Activated CD8-positive, alpha-beta T cell treated with anti-CD3 and anti-CD28 coated beads for 36 hours (primary cell): ENCODE data around the gene SNRPA1. TPM values are rescaled to one million over a fixed set of nuclear protein-coding genes. Genes with fewer than 3 reads are reported as not detected.

Experiments
- ATAC-seq: fragments of 200-7000 bp; cut with Tn5 transposase; one replicate; pipeline ENCODE4 v1.10.0; 2021; ENCODE audit warnings: mild to moderate bottlenecking, moderate library complexity
- CTCF ChIA-PET: fragments of 350-600 bp; sonication (Branson Sonifier 250); formaldehyde crosslinking; loops from one replicate; lab custom pipeline; 2021; ENCODE audit warnings: antibody characterized with exemption; lab: Charles Lee
- POLR2A ChIA-PET: fragments of 350-600 bp; sonication (Branson Sonifier 250); formaldehyde crosslinking; loops from one replicate; lab custom pipeline; 2021; ENCODE audit warnings: antibody characterized with exemption; lab: Charles Lee
- DNase-seq: peaks from one replicate; pipeline ENCODE4 v3.0.0-alpha.2; 2020
- H3K27ac Mint-ChIP-seq: one replicate; pipeline ENCODE4 v1.8.0; 2021; ENCODE audit warnings: mild to moderate bottlenecking, mixed read lengths
- H3K27me3 Mint-ChIP-seq: one replicate; pipeline ENCODE4 v1.8.0; 2021; ENCODE audit warnings: mixed read lengths
- H3K36me3 Mint-ChIP-seq: one replicate; pipeline ENCODE4 v1.8.0; 2021; ENCODE audit warnings: low read depth, mixed read lengths
- H3K4me1 Mint-ChIP-seq: one replicate; pipeline ENCODE4 v1.8.0; 2021; ENCODE audit warnings: low read depth, mixed read lengths
- H3K4me3 Mint-ChIP-seq: one replicate; pipeline ENCODE4 v1.8.0; 2021; ENCODE audit warnings: mild to moderate bottlenecking, moderate library complexity, mixed read lengths
- H3K9me3 Mint-ChIP-seq: one replicate; pipeline ENCODE4 v1.8.0; 2021; ENCODE audit warnings: mixed read lengths
- CTCF ChIP-seq: fragments of 200-600 bp; IDR thresholded peaks from one replicate; pipeline ENCODE4 v1.8.0; 2022; ENCODE audit warnings: antibody characterized with exemption, mild to moderate bottlenecking
- intact Hi-C: fragments of 100-400 bp; cut with micrococcal nuclease; formaldehyde crosslinking; loops from one replicate; pipeline ENCODE4 v1.10.0; 2022
- total RNA-seq, 2 experiments: library from RNA; stranded (reverse); gene quantifications; one replicate each; pipeline ENCODE4 v1.2.3, GENCODE V29; 2021

The SNRPA1 gene
- total RNA-seq, 2 experiments from 2014 or later: 243 to 249 TPM

DNA sequence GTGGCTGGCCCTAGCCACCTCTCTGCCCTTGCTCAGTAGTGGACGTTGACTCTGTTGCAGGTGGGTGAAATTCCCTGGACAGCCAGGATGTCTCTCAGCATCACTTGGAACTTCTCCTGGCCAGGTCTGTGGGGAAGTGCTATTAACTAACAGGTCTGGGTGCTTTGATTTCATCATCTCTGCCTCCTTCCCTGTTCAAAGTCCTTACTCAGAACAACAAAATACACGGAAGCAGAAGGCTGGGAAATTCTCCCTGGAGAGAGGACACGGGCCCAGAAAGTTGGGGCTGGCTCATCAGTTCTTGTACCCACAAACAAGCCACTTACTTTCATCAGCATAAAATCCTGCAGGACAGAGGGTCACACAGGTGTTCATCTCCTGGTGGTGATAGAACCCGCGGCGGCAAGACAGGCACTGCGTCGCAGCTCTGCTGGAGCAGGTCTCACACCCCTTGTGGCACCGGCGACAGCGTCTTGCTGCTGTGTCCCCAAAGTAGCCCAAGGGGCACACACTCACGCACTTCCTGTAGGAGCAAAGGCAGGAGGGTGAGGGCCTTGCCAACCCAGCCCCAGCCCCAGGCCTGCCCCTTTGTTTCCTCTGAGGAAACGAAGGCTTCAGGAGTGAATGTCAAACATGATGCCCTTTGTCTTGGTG is 29.6 kb upstream of the SNRPA1 start:
- Mint-ChIP-seq H3K4me3 (no peak overlapping the region), H3K27ac (no peak overlapping the region), H3K9me3 (no peaks in the 10 kb centered on the region), H3K36me3 (no peaks in the 10 kb centered on the region), H3K27me3 (no peaks in the 10 kb centered on the region), H3K4me1 (peaks cover 13% of the 10 kb centered on the region)
- intact Hi-C loops: loop anchor here (10.0 kb wide), 1 partner anchor 170 kb away; no protein-coding TSS in a partner anchor
- TF ChIP-seq CTCF: no peak
- ChIA-PET POLR2A (no interaction called here), CTCF (no interaction called here)
- DNase-seq: no peak
- ATAC-seq: no peak

DNA sequence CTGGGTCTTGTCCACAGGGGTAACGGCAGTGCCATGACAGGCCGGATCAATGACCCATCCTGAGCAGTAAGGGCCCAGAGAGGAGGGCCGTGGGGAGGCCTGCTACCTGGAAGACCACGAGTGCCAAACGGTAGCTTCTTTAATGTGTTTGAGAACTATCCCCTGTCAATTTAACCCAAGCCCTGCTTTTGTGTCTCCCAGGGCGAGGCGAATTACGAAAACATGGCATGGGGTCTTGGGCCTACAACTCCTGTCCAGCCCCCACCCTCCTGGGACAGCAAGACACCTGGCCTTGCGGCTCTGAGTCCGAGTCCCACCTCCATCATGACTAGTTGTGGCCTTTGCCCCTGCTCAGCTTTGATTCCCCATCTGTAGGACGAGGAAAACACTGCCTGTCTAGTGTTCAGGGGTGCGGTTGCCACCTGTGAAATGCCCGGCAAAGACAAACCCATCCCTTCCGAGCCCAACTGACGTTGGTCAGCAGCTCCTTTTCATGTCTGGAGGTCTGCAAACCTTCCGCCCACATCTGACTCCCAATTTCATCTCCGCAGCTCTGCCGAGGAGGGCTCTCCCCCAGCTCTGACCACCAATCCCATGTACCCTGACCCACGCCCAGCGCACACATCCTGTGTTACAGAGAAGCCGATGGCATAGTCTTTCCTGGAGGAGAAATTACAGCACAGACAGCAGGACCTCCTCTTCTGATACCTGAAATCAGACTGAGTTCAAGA is 28.9 kb upstream of the SNRPA1 start:
- H3K4me1 Mint-ChIP-seq: peaks cover 14% of the 10 kb centered on the region
- no peak for TF ChIP-seq CTCF
- POLR2A ChIA-PET: no interaction called here
- CTCF ChIA-PET: no interaction called here
- ATAC-seq: no peak
- H3K9me3 Mint-ChIP-seq: no peaks in the 10 kb centered on the region
- intact Hi-C loops: loop anchor here (10.0 kb wide), 1 partner anchor 171 kb away; no protein-coding TSS in a partner anchor
- H3K4me3 Mint-ChIP-seq: no peak overlapping the region
- H3K36me3 Mint-ChIP-seq: no peaks in the 10 kb centered on the region
- H3K27ac Mint-ChIP-seq: no peak overlapping the region
- no peak for DNase-seq
- H3K27me3 Mint-ChIP-seq: no peaks in the 10 kb centered on the region

- POLR2A ChIA-PET: no interaction called here
- Mint-ChIP-seq H3K9me3 (no peaks in the 10 kb centered on the region), H3K36me3 (no peaks in the 10 kb centered on the region), H3K27me3 (no peaks in the 10 kb centered on the region), H3K27ac (no peak overlapping the region), H3K4me3 (no peak overlapping the region), H3K4me1 (peaks cover 14% of the 10 kb centered on the region)
- intact Hi-C loops: loop anchor here (10.0 kb wide), 1 partner anchor 172 kb away; no protein-coding TSS in a partner anchor
- CTCF ChIA-PET: interaction anchor here (3.3 kb wide), 1 partner anchor 11 kb away, joined by 46 read pairs; no protein-coding TSS in a partner anchor
- TF ChIP-seq CTCF: no peak
- ATAC-seq (no peak), DNase-seq (peak; percentile 42)
These were observed 27.9 kb upstream of the SNRPA1 start for GRCh38 chr15:101322854-101323477.

GRCh38 chr15:101322016-101322695 is 27.1 kb upstream of the SNRPA1 start:
- ATAC-seq: no peak
- Mint-ChIP-seq H3K9me3 (no peaks in the 10 kb centered on the region), H3K27ac (no peak overlapping the region)

More at GRCh38 chr15:101322016-101322695, 27.1 kb upstream of the SNRPA1 start:
- ChIA-PET POLR2A (interaction anchor here (0.8 kb wide), 1 partner anchor 12 kb away, joined by 4 read pairs; no protein-coding TSS in a partner anchor), CTCF (interaction anchor here (1.3 to 6.9 kb wide), 6 partner anchors 12 to 179 kb away, joined by 3 to 50 read pairs (median 18); partner anchors contain the start of gene SNRPA1)
- Mint-ChIP-seq H3K4me3 (no peak overlapping the region), H3K36me3 (no peaks in the 10 kb centered on the region), H3K4me1 (peaks cover 14% of the 10 kb centered on the region), H3K27me3 (no peaks in the 10 kb centered on the region)
- no peak for DNase-seq
- TF ChIP-seq CTCF: no peak
- intact Hi-C loops: loop anchor here (10.0 kb wide), 1 partner anchor 173 kb away; no protein-coding TSS in a partner anchor
